ENCODE data around the gene WDR73. TPM values are rescaled to one million over a fixed set of nuclear protein-coding genes. Genes with fewer than 3 reads are reported as not detected.

The WDR73 gene
- total and polyA plus RNA-seq, 10 of the 15 experiments (the other 5 are each of a cell fraction or from before 2014, with no cell fraction given): 4.4 to 25.6 (median 16.3) TPM

DNA sequence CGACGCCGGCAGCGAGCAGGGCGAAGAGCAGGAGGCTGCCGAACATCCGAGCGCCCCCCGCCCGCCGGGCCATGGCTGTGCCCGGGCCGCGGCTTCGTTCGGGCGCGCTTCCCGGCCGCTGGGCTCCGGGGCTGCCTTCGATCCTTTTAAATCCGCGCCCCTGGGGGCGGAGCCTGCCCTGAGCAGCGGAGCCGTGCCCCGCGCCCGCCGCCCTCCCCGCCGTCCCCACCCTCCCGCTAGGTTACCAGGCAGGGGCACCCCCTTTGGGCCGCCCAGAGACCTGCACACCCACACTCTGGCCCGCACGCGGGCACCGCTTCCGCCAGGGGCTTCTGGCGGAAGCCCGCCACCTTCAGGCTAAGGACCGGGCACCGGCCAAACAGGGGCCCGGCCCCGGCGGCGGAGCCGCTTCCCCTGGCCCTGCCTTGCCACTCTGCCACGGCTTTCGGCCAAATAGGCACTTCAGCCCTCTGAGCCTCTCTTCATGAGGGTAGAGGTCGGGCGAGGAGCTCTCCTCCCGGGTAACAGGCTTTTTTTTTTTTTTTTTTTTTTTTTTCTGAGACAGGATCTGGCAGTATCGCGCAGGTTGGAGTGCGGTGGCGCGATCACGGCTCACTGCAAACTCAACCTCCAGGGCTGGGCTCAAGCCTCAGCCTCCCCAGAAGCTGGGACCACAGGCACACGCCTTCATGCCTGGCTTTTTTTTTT lies 4.2 kb upstream of the WDR73 start, which contains the start of gene NMB (continued):
- TF ChIP-seq, protein P1, sequence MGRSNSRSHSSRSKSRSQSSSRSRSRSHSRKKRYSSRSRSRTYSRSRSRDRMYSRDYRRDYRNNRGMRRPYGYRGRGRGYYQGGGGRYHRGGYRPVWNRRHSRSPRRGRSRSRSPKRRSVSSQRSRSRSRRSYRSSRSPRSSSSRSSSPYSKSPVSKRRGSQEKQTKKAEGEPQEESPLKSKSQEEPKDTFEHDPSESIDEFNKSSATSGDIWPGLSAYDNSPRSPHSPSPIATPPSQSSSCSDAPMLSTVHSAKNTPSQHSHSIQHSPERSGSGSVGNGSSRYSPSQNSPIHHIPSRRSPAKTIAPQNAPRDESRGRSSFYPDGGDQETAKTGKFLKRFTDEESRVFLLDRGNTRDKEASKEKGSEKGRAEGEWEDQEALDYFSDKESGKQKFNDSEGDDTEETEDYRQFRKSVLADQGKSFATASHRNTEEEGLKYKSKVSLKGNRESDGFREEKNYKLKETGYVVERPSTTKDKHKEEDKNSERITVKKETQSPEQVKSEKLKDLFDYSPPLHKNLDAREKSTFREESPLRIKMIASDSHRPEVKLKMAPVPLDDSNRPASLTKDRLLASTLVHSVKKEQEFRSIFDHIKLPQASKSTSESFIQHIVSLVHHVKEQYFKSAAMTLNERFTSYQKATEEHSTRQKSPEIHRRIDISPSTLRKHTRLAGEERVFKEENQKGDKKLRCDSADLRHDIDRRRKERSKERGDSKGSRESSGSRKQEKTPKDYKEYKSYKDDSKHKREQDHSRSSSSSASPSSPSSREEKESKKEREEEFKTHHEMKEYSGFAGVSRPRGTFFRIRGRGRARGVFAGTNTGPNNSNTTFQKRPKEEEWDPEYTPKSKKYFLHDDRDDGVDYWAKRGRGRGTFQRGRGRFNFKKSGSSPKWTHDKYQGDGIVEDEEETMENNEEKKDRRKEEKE (IDR thresholded peaks at IDR 0.05): no peak
- TF ChIP-seq BACH1 (IDR thresholded peaks at IDR 0.05; ENCODE audit: borderline replicate concordance) (no peak), KDM1A (IDR thresholded peaks at IDR 0.05; ENCODE audit: borderline replicate concordance) (no peak), NR2C2 (IDR thresholded peaks at IDR 0.05; ENCODE audit: borderline replicate concordance, control insufficient read depth, insufficient read length, low read depth) (no peak), RFX5 (IDR thresholded peaks at IDR 0.05; ENCODE audit: low read depth, low read length) (no peak), KAT2A (conservative IDR thresholded peaks at IDR 0.05; ENCODE audit: control insufficient read depth, low read depth, low read length) (no peak), WRNIP1 (IDR thresholded peaks at IDR 0.05; ENCODE audit: borderline replicate concordance, low read depth, low read length) (no peak), SUPT20H (IDR thresholded peaks at IDR 0.05; ENCODE audit: borderline replicate concordance, control insufficient read depth, low read depth, low read length) (no peak), RAD21 (IDR thresholded peaks at IDR 0.05; ENCODE audit: insufficient read depth, low read depth, low read length) (peak; percentile 29; the same call in 1 of the 2 replicates), NR2F1 (conservative IDR thresholded peaks at IDR 0.05) (peak; percentile 51), TCF7 (IDR thresholded peaks at IDR 0.05; ENCODE audit: borderline replicate concordance) (no peak)
- TF ChIP-seq, protein P2, sequence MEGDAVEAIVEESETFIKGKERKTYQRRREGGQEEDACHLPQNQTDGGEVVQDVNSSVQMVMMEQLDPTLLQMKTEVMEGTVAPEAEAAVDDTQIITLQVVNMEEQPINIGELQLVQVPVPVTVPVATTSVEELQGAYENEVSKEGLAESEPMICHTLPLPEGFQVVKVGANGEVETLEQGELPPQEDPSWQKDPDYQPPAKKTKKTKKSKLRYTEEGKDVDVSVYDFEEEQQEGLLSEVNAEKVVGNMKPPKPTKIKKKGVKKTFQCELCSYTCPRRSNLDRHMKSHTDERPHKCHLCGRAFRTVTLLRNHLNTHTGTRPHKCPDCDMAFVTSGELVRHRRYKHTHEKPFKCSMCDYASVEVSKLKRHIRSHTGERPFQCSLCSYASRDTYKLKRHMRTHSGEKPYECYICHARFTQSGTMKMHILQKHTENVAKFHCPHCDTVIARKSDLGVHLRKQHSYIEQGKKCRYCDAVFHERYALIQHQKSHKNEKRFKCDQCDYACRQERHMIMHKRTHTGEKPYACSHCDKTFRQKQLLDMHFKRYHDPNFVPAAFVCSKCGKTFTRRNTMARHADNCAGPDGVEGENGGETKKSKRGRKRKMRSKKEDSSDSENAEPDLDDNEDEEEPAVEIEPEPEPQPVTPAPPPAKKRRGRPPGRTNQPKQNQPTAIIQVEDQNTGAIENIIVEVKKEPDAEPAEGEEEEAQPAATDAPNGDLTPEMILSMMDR (IDR thresholded peaks at IDR 0.05 in 2 of 3, conservative IDR thresholded peaks at IDR 0.05 in 1 of 3; ENCODE audit: control insufficient read depth in 2 of 3, extremely low read depth in 1 of 3, insufficient read depth in 1 of 3, low read depth in 3 of 3, low read length in 3 of 3): peak; percentile 56 to 66 (median 61)
- TF ChIP-seq, protein P3, sequence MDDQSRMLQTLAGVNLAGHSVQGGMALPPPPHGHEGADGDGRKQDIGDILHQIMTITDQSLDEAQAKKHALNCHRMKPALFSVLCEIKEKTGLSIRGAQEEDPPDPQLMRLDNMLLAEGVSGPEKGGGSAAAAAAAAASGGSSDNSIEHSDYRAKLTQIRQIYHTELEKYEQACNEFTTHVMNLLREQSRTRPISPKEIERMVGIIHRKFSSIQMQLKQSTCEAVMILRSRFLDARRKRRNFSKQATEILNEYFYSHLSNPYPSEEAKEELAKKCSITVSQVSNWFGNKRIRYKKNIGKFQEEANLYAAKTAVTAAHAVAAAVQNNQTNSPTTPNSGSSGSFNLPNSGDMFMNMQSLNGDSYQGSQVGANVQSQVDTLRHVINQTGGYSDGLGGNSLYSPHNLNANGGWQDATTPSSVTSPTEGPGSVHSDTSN (IDR thresholded peaks at IDR 0.05; ENCODE audit: insufficient replicate concordance, low read depth, low read length): no peak
- TF ChIP-seq, protein P4, sequence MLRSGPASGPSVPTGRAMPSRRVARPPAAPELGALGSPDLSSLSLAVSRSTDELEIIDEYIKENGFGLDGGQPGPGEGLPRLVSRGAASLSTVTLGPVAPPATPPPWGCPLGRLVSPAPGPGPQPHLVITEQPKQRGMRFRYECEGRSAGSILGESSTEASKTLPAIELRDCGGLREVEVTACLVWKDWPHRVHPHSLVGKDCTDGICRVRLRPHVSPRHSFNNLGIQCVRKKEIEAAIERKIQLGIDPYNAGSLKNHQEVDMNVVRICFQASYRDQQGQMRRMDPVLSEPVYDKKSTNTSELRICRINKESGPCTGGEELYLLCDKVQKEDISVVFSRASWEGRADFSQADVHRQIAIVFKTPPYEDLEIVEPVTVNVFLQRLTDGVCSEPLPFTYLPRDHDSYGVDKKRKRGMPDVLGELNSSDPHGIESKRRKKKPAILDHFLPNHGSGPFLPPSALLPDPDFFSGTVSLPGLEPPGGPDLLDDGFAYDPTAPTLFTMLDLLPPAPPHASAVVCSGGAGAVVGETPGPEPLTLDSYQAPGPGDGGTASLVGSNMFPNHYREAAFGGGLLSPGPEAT (IDR thresholded peaks at IDR 0.05; ENCODE audit: low read depth): no peak
- TF ChIP-seq, protein P5, sequence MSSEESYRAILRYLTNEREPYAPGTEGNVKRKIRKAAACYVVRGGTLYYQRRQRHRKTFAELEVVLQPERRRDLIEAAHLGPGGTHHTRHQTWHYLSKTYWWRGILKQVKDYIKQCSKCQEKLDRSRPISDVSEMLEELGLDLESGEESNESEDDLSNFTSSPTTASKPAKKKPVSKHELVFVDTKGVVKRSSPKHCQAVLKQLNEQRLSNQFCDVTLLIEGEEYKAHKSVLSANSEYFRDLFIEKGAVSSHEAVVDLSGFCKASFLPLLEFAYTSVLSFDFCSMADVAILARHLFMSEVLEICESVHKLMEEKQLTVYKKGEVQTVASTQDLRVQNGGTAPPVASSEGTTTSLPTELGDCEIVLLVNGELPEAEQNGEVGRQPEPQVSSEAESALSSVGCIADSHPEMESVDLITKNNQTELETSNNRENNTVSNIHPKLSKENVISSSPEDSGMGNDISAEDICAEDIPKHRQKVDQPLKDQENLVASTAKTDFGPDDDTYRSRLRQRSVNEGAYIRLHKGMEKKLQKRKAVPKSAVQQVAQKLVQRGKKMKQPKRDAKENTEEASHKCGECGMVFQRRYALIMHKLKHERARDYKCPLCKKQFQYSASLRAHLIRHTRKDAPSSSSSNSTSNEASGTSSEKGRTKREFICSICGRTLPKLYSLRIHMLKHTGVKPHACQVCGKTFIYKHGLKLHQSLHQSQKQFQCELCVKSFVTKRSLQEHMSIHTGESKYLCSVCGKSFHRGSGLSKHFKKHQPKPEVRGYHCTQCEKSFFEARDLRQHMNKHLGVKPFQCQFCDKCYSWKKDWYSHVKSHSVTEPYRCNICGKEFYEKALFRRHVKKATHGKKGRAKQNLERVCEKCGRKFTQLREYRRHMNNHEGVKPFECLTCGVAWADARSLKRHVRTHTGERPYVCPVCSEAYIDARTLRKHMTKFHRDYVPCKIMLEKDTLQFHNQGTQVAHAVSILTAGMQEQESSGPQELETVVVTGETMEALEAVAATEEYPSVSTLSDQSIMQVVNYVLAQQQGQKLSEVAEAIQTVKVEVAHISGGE (CRISPR knock-in tag; IDR thresholded peaks at IDR 0.05): no peak
